ENCODE measurements around the gene GDAP2. TPM values are rescaled to one million over a fixed set of nuclear protein-coding genes. Genes with fewer than 3 reads are reported as not detected.

The GDAP2 gene
- total RNA-seq, 4 donors from 2014 or later = 9.1 to 25.0 (median 16.2) TPM

DNA sequence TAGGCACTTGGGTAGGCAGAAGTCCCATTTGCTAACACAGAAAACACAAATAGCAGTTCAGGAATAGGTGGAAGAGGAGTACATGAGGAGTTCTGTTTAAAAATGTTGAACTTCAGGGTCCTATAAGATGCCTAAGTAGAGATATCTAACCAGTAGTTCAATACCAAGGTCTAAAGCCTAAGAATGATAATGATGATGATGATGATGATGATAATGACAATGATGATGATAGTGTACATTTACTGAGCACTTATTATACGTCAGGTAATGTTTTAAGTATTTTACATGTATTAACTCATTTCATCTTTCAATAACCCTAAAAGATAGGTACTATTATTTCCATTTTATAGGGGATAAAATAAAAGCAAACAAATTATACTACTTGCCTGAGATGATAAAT lies 50.1 kb downstream of the GDAP2 start:
- Histone ChIP-seq H3K4me1 (no peaks in the 10 kb centered on the region), H3K9me3 (no peaks in the 10 kb centered on the region), H3K27ac (no peak overlapping the region), H3K4me3 (no peak overlapping the region), H3K27me3 (no peaks in the 10 kb centered on the region), H3K36me3 (peaks cover 0 to 98% (median 12%) of the 10 kb centered on the region in 3 donors)
- intact Hi-C loops (cut with DNase I) = no loop called here
- no peak for DNase-seq
- 88 to 96% methylated on average over 1 of the region's 1 CpG for WGBS, 2 donors
- TF ChIP-seq POLR2A (IDR thresholded peaks at IDR 0.05) = no peak
- TF ChIP-seq, protein P1, sequence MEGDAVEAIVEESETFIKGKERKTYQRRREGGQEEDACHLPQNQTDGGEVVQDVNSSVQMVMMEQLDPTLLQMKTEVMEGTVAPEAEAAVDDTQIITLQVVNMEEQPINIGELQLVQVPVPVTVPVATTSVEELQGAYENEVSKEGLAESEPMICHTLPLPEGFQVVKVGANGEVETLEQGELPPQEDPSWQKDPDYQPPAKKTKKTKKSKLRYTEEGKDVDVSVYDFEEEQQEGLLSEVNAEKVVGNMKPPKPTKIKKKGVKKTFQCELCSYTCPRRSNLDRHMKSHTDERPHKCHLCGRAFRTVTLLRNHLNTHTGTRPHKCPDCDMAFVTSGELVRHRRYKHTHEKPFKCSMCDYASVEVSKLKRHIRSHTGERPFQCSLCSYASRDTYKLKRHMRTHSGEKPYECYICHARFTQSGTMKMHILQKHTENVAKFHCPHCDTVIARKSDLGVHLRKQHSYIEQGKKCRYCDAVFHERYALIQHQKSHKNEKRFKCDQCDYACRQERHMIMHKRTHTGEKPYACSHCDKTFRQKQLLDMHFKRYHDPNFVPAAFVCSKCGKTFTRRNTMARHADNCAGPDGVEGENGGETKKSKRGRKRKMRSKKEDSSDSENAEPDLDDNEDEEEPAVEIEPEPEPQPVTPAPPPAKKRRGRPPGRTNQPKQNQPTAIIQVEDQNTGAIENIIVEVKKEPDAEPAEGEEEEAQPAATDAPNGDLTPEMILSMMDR (IDR thresholded peaks at IDR 0.05) = no peak

DNA sequence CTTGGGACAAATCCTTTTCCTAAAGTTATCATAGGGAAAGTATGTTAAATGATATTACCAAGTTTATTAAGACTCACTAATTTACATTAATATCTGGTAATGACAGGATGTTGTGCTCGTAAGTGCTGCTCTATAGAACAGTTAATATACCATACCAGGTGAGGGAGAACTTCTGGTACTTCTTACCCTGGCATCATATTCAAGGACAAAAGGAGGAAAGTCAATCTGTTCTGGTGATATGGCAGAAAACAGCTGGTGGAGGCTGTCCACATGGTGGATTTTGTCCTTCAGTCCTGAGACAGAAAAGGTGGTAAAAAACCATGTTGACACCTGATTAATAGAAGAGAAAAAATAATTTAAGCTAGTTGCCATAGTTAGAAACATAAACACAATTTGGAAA lies 51.6 kb downstream of the GDAP2 start:
- 100% methylated on average over 1 of the region's 1 CpG for WGBS, 2 donors
- Histone ChIP-seq H3K27me3 (no peaks in the 10 kb centered on the region), H3K4me3 (no peak overlapping the region), H3K36me3 (peaks cover 0 to 99% (median 12%) of the 10 kb centered on the region in 3 donors), H3K4me1 (no peaks in the 10 kb centered on the region), H3K9me3 (peaks cover 0 to 6% (median 0%) of the 10 kb centered on the region in 3 donors), H3K27ac (no peak overlapping the region)
- intact Hi-C loops (cut with DNase I) = no loop called here
- no peak for DNase-seq
- no peak for TF ChIP-seq POLR2A (IDR thresholded peaks at IDR 0.05)
- TF ChIP-seq, protein P1 (IDR thresholded peaks at IDR 0.05) = no peak

DNA sequence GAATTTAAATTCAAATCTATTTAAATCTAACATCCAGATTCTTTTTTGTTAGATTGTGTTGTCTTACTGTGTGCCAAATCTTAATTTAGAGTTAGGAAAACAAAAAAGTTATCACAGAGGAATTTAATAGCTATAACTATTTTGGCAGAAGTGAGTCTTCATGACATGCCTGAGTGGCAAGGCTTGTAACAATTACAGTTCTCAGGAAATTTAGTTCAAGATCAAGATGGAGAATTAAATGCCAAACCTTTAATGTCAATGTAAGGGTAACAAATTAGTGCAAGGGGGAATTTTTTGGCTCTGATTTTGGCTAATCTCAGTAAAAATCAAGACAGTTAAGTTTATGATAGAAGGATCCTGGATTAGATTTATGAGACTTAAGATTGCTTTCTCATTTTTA lies 58.4 kb downstream of the GDAP2 start:
- H3K27me3 ChIP-seq = no peaks in the 10 kb centered on the region
- no peak overlapping the region for H3K4me3 ChIP-seq
- peaks cover 0 to 100% (median 9%) of the 10 kb centered on the region in 3 donors for H3K36me3 ChIP-seq
- peaks cover 0 to 6% (median 0%) of the 10 kb centered on the region in 3 donors for H3K9me3 ChIP-seq
- H3K4me1 ChIP-seq = no peaks in the 10 kb centered on the region
- intact Hi-C loops (cut with DNase I) = no loop called here
- no peak for DNase-seq
- no peak overlapping the region for H3K27ac ChIP-seq
- TF ChIP-seq, protein P1 (IDR thresholded peaks at IDR 0.05) = no peak
- no peak for TF ChIP-seq POLR2A (IDR thresholded peaks at IDR 0.05)

DNA sequence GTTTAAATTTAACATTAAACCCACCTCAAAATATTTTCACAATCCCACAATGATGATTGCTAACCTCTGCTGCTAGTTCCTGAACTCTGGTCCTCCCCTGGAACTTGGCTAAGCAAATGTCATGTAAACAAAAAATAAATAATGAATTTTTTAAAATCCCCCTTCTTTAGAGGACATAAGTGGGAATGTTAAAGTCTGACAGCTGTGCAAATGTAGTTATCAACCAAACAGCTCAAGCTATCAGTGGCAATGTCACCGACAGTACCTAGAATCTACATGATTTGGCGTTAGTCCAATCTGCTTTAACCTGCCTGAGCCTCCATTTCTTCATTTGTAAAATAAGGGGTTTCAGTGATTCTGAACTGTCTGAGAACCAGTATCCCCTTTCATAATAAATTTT lies 67.7 kb downstream of the GDAP2 start:
- no peaks in the 10 kb centered on the region for H3K9me3 ChIP-seq
- WGBS, 2 donors = 53 to 78% methylated on average over 2 of the region's 2 CpGs
- no peaks in the 10 kb centered on the region for H3K27me3 ChIP-seq
- no peaks in the 10 kb centered on the region for H3K4me1 ChIP-seq
- no peak for DNase-seq
- TF ChIP-seq POLR2A (IDR thresholded peaks at IDR 0.05) = no peak
- TF ChIP-seq, protein P1 (IDR thresholded peaks at IDR 0.05) = no peak
- no peak overlapping the region for H3K4me3 ChIP-seq
- intact Hi-C loops (cut with DNase I) = no loop called here
- H3K27ac ChIP-seq = no peak overlapping the region
- H3K36me3 ChIP-seq = peaks cover 0 to 40% (median 0%) of the 10 kb centered on the region in 3 donors

DNA sequence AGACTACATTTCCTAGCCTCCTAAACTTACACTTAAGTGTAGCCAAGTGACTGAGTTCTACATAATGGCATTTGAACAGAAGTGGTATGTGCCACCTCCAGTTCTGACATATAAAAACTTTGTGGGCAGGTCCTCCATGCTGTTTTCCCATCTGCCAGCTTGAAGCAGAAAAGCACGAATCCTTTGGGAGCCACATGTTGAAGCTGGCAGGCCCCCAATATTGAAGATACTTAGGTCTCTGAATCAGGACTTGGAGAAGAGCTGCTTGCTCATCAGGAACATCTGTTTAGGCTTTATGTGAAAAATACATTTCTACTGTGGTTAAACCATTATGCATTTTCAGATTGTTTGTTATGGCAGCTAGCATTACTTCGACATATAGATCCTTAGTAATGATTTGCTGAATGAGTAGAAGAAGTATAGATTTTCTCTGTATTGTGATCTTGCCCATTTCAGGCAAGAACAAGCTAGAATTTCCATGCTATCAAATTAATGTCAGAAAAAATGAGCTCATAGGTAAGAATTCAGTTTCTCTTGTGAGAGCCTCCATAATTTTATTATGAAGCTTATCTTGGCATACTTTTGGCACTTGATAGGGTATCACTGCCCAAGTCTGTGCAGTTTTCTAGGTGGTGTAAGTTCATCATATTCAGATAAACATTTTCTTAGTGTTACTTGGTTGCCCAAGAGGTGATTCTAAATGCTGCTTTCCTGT lies 68.4 kb downstream of the GDAP2 start:
- no peak overlapping the region for H3K4me3 ChIP-seq
- WGBS, 2 donors = 56 to 100% methylated on average over 1 to 2 of the region's 2 CpGs
- H3K36me3 ChIP-seq = peaks cover 0 to 33% (median 0%) of the 10 kb centered on the region in 3 donors
- H3K27me3 ChIP-seq = no peaks in the 10 kb centered on the region
- H3K4me1 ChIP-seq = no peaks in the 10 kb centered on the region
- no peaks in the 10 kb centered on the region for H3K9me3 ChIP-seq
- TF ChIP-seq POLR2A (IDR thresholded peaks at IDR 0.05) = no peak
- TF ChIP-seq, protein P1 (IDR thresholded peaks at IDR 0.05) = no peak
- H3K27ac ChIP-seq = no peak overlapping the region
- DNase-seq = no peak
- intact Hi-C loops (cut with DNase I) = no loop called here
